Measurements from ENCODE around the gene AGAP2.
"Not testable (repeated sequence)": the region's sequence is repeated elsewhere in the genome, so short reads cannot be mapped to it uniquely, and the experiment has no call there.

Gene AGAP2

DNA sequence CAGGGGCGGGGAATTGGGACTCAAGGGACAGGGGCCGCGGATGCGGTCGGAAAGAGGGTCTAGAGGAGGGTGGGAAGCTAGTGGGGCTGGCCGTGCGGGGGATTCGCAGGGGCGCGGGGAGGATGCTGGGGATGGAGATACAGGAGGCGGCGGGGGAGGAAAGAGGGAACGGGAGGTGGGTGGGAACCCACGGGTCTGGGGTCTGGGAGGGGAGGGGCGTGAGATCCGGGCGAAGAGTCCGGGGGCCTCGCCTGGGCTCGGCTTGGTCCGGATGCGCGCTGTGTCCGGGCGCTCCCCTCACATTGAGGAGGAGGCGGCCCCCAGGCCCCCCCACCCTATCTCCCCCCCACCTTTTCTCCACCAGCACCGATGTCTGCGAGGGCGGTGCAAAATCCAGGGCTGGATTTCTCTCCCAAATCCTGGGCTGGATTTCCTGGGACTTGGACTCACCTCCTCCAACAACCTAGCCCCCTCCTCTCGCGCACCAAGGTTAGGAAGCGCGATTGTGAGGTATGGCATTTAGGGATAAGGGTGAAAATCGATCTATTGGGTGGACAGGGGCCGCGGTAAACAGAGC, at the start of gene AGAP2:
TSS of gene AGAP2 (minus strand) at position 82 of the 577 bp plus-strand sequence. CDS start 496 bp downstream, outside the sequence.
- DNase-seq (ENCODE audit: low spot score) = no peak

DNA sequence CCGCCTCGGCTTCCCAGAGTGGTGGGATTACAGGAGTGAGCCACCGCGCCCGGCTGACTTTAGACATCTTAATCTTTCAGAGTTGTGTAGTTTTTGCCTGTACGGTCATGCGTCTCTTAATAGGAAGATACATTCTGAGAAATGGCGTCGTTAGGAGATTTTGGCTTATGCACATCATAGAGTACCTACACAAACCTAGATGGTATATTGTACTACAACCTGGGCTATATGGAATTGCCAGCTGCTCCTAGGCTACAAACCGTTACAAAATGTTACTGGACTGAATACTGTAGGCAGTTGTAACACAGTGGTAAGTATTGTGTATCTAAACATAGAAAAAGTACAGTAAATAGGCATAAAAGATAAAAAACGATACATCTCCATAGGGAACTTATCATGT, 45.3 kb upstream of the AGAP2 start:
- no peak for DNase-seq (ENCODE audit: low spot score)

GRCh38 chr12:57783466-57783801, 44.9 kb upstream of the AGAP2 start:
- DNase-seq (ENCODE audit: low spot score) = no peak

- peak; percentile 87 for DNase-seq (ENCODE audit: low spot score)
Measured at GRCh38 chr12:57782608-57783465, 44.3 kb upstream of the AGAP2 start, which contains the start of gene TSFM. Gene TSFM (plus strand): TSS chr12:57782787. CDS start chr12:57782802, 15 bp downstream.

- no peak for DNase-seq (ENCODE audit: low spot score)
Measured at GRCh38 chr12:57782243-57782607, 43.7 kb upstream of the AGAP2 start.

DNA sequence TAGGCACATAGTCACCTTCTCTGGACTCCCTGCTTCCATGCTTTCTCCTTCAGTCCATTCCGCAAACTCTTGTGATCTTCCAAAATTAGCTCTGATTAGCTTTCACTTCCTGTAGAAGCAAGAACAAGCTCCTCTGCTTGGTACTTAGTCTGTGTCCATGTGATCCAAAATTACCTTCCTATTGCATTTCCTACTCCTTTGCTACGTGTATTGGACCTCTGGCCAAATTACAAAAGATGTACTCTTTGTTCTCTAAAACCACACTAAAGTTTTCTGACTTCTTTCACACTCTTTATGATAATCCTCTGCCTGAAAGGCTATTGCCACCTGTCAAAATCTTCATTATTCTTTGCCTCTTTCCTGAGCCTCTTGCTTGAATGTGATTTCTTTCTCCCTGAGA, 43.3 kb upstream of the AGAP2 start:
- DNase-seq (ENCODE audit: low spot score) = no peak

GRCh38 chr12:57781244-57781643, 42.7 kb upstream of the AGAP2 start:
- DNase-seq (ENCODE audit: low spot score) = no peak

DNA sequence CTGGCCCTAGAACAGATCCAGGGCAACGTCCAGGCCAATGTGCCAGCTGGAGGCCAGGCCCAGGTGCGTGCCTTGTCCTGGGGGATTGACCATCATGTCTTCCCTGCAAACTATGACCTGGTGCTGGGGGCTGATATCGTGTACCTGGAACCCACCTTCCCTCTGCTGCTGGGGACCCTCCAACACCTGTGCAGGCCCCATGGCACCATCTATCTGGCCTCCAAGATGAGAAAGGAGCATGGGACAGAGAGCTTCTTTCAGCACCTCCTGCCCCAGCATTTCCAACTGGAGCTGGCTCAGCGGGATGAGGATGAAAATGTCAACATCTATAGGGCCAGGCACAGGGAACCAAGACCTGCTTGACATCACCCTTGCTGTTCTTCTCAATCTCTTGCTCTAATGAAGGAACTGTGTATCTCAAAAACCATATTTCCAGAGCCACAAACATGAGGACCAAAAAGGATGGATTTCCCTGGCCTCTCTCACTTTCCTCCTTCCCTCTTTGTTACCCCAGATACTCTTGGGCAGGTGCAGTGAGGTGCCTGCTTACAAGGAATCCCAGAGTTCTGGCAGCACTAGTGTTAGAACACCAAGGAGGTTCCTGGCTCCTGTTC, 41.8 kb upstream of the AGAP2 start:
- DNase-seq (ENCODE audit: low spot score) = no peak

GRCh38 chr12:57779736-57780135, 41.2 kb upstream of the AGAP2 start:
- no peak for DNase-seq (ENCODE audit: low spot score)

DNA sequence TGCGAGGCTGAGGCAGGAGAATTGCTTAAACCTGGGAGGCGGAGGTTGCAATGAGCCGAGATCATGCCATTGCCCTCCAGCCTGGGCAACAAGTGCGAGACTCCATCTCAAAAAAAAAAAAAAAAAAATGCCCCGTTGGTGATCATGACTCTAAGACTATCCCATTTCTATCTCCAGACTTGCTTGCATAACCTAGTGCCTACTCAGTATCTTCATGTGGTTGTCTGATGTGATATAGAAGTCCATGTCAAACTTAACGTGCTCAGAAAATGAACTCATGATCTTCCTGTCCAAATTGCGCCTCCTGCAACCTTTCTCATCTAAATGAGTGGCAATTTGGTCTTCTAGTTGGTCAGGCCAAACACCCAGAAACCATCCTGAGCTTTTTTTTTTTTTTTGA, 39.4 kb upstream of the AGAP2 start:
- no peak for DNase-seq (ENCODE audit: low spot score)

DNA sequence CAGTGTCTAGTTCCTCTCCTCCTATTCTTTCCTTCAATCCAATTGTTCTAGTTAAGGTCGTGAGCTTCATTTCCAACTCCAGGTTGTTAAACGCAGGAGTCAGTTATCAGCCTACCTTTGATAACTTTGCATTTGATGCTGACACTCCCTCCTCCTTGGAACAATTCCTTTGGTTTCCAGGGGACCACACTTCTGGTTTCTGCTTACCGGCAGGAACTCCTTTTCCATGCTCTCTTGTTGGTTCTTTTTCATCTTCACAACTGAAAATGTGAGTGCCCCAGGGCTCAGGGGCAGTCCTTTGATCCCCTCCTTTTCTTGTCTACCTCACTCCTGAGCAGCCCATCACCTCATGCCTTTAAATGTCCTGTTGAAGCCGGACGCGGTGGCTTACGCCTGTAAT, 38.8 kb upstream of the AGAP2 start:
- DNase-seq (ENCODE audit: low spot score) = no peak

- DNase-seq (ENCODE audit: low spot score) = no peak
Measured at GRCh38 chr12:57776247-57776587, 37.7 kb upstream of the AGAP2 start.

- DNase-seq (ENCODE audit: low spot score) = no peak
Measured at GRCh38 chr12:57775563-57776246, 37.2 kb upstream of the AGAP2 start.

- DNase-seq (ENCODE audit: low spot score) = no peak
Measured at GRCh38 chr12:57775044-57775443, 36.5 kb upstream of the AGAP2 start.

- not testable (repeated sequence) for DNase-seq (ENCODE audit: low spot score)
Measured at GRCh38 chr12:57774634-57775033, 36.1 kb upstream of the AGAP2 start.

DNA sequence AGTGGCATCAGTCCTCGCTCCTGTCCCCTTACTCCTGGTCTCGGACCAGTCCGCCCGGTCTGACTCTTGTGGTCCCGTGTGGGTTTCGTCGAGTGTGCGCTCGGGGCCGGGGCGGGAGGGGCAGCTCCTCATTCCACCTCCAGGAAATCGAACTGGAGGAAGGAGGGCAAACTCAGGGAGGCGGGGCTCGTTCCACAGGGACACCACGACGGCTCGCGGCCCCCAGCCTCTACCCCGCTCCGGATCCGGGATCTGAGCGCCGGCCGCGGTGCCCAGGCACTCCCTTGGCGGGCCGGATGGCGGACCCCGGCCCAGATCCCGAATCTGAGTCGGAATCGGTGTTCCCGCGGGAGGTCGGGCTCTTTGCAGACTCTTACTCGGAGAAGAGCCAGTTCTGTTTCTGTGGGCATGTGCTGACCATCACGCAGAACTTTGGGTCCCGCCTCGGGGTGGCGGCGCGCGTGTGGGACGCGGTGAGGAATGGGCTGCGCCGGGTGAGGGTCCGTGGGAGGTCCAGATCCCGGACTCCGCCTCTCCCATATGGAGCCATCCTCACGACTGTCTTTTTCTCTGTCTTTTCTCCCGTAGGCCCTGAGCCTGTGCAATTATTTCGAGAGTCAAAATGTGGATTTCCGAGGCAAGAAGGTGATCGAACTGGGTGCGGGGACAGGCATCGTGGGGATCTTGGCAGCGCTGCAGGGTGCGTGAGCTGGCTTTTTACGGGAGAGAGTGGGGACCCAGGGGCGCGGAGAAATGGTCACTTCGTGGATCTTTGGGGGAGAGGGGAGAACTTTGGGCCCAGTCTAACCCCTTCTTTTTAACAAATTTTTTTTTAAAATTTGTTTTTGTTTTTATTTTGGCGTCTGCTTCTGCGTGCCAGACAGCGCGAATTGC, 34.1 kb upstream of the AGAP2 start, which contains the start of gene EEF1AKMT3:
TSS of gene EEF1AKMT3 (plus strand) at position 186 of the 894 bp plus-strand sequence. CDS start at position 297, 111 bp downstream.
- DNase-seq (ENCODE audit: low spot score) = peak; percentile 71

DNA sequence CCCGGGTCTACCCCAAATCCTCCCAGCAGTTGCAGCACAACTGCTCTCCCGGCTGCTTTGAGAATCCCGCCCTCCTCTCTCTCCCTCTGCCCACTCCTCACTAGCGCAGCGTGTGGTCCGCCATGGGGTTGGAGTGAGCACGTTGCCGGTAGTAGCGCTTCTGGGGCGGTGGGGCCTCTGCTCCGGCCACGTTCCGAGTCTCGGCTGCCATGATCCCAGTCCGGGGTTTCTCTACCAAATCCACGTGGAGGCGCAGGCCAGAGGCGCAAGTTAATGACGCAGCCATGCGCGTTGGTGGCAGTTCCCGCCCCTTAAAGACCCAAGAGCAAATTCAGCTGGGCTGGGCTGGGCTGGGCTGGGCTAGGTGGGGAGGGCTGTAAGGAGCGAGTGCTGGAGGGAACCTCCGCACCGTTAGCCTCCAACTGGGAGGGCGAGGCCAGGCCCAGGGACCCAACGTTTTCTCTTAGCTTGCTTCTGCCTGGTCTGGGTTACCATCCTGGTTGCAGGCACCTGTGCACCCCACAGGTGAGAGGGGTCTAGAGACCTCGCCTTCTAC, 33.4 kb upstream of the AGAP2 start, which contains the start of gene METTL1:
TSS of gene METTL1 (minus strand) at position 233 of the 556 bp plus-strand sequence. CDS start at position 211, 22 bp downstream.
- DNase-seq (ENCODE audit: low spot score) = peak; percentile 97

- peak; percentile 94 for DNase-seq (ENCODE audit: low spot score)
Measured at GRCh38 chr12:57771236-57771872, 32.8 kb upstream of the AGAP2 start.

DNA sequence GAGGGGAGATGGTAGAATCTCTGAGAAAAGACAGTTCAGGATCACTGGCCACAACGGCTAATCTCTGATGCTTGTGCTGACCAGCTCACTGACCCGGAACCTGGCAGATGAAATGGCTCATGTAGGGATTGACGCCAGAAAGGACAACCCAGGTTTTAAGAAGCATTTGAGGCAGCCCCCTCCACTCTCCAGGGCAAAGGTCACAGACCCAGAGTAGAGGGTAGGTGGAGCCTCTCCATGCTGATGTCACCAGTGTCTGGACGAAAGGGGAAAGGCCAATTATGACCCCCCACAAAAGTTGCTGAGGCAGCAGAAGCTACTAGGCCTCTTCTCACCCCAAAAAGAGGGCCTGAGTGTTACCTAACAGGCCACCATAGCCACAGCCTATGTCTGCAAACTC, 32.2 kb upstream of the AGAP2 start:
- no peak for DNase-seq (ENCODE audit: low spot score)

DNA sequence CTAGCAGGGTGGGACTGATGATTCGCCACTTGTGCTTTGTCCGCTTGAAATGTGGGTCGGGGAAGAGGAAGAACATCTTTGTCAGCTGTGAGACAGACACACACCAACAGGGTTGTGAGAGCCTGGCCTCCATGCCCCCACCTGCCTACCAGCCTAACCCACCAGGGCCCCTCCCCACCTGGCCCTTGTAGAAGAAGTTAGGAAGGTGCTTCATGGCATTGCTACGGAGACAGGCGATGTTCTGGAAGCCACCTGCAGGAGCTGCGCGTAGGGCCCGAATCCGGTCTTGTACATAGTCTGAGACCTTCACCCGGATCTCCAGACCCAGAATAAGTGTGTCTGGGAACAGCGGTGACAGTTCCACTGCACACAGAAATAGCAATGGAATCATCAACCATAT, 31.1 kb upstream of the AGAP2 start:
- DNase-seq (ENCODE audit: low spot score) = no peak

GRCh38 chr12:57767876-57768275, 29.3 kb upstream of the AGAP2 start:
- no peak for DNase-seq (ENCODE audit: low spot score)

Data from AG08395 (cell line).